ENCODE data around the gene MUC4. TPM values are rescaled to one million over a fixed set of nuclear protein-coding genes. Genes with fewer than 3 reads are reported as not detected.

Gene MUC4
- polyA plus RNA-seq, 1 experiment = not detected

DNA sequence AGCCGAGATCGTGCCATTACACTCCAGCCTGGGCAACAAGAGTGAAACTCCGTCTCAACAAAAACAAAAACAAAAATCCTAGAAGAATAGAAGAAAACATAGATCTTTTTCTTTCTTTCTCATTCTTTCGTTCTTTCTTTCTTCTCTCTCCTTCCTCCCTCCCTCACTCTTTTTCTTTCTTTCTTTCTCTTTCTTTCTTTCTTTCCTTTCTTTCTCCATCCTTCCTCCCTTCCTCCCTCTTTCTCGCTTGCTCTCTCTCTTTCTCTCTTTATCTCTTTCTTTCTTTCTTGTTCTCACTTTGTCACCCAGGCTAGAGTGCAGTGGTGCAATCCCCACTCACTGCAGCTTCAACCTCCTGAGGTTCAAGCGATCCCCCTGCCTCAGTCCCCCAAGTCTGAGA is 33.8 kb upstream of the MUC4 start:
- CTCF ChIA-PET = no interaction called here

DNA sequence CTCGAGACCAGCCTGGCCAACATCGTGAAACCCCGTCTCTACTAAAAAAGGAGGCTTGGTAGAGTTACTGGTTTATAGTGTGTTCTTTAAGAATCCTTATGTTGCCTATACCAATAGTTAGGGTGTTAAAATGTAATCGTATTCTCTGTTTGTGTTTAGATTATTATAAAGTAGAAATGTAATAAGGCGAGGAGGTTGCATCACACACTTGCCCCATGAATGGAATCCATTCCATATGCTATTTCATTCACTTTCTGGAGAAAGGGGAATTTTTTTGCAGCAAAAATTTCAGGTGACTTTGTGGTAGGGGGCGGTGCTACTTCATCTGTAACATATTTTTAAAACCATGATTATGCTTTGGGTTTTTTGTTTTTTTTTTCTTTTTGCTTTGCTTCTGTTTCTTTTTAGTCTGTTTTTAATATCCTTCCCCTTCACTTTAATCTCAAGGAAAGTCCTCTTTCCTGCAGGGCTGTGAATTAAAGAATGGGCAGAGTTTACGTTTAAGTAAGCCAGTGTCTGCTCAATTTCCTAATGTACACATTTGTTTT is 33.0 kb upstream of the MUC4 start:
- no peaks in the 10 kb centered on the region for H3K9me3 ChIP-seq (ENCODE audit: control insufficient read depth, insufficient read depth, low read length)
- CTCF ChIA-PET = interaction anchor here (1.6 kb wide), 1 partner anchor 50 kb away, joined by 3 read pairs; no protein-coding TSS in a partner anchor
- no peak overlapping the region for H3K27ac ChIP-seq (ENCODE audit: low read depth, low read length)
- no peak for DNase-seq (ENCODE audit: low read depth, low spot score)
- H3K27me3 ChIP-seq (ENCODE audit: control insufficient read depth, insufficient read depth, low read length) = peaks cover 2% of the 10 kb centered on the region
- no peak overlapping the region for H3K4me3 ChIP-seq (ENCODE audit: low read depth, low read length)
- POLR2A ChIA-PET = no interaction called here
- TF ChIP-seq, protein P1, sequence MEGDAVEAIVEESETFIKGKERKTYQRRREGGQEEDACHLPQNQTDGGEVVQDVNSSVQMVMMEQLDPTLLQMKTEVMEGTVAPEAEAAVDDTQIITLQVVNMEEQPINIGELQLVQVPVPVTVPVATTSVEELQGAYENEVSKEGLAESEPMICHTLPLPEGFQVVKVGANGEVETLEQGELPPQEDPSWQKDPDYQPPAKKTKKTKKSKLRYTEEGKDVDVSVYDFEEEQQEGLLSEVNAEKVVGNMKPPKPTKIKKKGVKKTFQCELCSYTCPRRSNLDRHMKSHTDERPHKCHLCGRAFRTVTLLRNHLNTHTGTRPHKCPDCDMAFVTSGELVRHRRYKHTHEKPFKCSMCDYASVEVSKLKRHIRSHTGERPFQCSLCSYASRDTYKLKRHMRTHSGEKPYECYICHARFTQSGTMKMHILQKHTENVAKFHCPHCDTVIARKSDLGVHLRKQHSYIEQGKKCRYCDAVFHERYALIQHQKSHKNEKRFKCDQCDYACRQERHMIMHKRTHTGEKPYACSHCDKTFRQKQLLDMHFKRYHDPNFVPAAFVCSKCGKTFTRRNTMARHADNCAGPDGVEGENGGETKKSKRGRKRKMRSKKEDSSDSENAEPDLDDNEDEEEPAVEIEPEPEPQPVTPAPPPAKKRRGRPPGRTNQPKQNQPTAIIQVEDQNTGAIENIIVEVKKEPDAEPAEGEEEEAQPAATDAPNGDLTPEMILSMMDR (IDR thresholded peaks at IDR 0.05; ENCODE audit: low read depth, low read length) = no peak

More for the DNA sequence above, 33.8 kb upstream of the MUC4 start:
- no peak for DNase-seq (ENCODE audit: low read depth, low spot score)
- POLR2A ChIA-PET = no interaction called here
- Histone ChIP-seq H3K27me3 (ENCODE audit: control insufficient read depth, insufficient read depth, low read length) (no peaks in the 10 kb centered on the region), H3K4me3 (ENCODE audit: low read depth, low read length) (no peak overlapping the region), H3K27ac (ENCODE audit: low read depth, low read length) (no peak overlapping the region), H3K9me3 (ENCODE audit: control insufficient read depth, insufficient read depth, low read length) (no peaks in the 10 kb centered on the region)
- TF ChIP-seq, protein P1 (IDR thresholded peaks at IDR 0.05; ENCODE audit: low read depth, low read length) = no peak

DNA sequence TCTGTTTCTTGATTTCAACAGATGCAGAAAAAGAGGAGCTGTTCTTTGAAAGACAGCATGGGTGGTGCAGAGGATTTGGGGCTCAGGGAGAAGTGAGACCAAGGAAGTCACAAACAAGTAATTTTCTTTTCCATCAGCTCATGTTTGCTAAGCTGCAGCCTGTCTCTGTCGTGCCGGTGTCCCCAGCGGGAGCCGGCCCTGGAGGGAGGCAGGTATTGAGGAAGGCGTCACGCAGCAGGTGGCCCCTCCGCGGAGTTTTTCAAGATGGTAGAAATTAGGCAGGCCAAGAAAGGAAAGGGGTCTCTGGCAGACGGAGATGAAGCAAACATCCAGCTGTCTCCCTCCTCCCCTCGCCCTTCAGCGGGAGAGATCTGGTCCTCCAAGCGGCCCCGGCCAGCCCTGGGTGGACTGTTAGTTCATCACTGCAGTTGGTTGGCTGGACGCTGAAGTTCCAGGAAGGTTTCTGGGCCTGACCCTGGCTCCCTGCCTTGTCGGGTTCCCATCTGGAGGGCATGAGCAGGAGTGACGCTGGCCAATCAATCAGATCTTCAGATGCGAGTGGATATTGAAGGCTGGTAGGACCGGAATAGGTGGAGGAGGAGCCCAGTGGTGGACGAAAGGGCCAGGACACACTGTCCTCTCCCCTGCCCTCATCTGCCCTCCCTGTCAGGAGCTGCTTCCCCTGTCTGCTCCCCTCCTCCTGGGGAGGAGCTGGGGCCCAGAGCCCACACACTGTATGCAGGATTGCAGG is 27.7 kb upstream of the MUC4 start:
- H3K9me3 ChIP-seq (ENCODE audit: control insufficient read depth, insufficient read depth, low read length) = no peaks in the 10 kb centered on the region; the same call in 1 of the 2 replicates
- CTCF ChIA-PET = interaction anchor here (1.4 kb wide), 1 partner anchor 10 kb away, joined by 13 read pairs; no protein-coding TSS in a partner anchor
- POLR2A ChIA-PET = no interaction called here
- no peak overlapping the region for H3K4me3 ChIP-seq (ENCODE audit: low read depth, low read length)
- DNase-seq (ENCODE audit: low read depth, low spot score) = no peak
- no peak overlapping the region for H3K27ac ChIP-seq (ENCODE audit: low read depth, low read length)
- TF ChIP-seq, protein P1 (IDR thresholded peaks at IDR 0.05; ENCODE audit: low read depth, low read length) = no peak
- peaks cover 17% of the 10 kb centered on the region for H3K27me3 ChIP-seq (ENCODE audit: control insufficient read depth, insufficient read depth, low read length)

GRCh38 chr3:195838714-195839113 is 27.0 kb upstream of the MUC4 start:
- Histone ChIP-seq H3K27ac (ENCODE audit: low read depth, low read length) (no peak overlapping the region), H3K9me3 (ENCODE audit: control insufficient read depth, insufficient read depth, low read length) (no peaks in the 10 kb centered on the region; the same call in 1 of the 2 replicates), H3K27me3 (ENCODE audit: control insufficient read depth, insufficient read depth, low read length) (peaks cover 17% of the 10 kb centered on the region), H3K4me3 (ENCODE audit: low read depth, low read length) (no peak overlapping the region)
- DNase-seq (ENCODE audit: low read depth, low spot score) = no peak
- TF ChIP-seq, protein P1 (IDR thresholded peaks at IDR 0.05; ENCODE audit: low read depth, low read length) = no peak
- CTCF ChIA-PET = interaction anchor here (1.4 kb wide), 1 partner anchor 11 kb away, joined by 13 read pairs; no protein-coding TSS in a partner anchor
- POLR2A ChIA-PET = no interaction called here
